AG04450 (cell line): Measurements from ENCODE around the gene CWH43. TPM values are rescaled to one million over a fixed set of nuclear protein-coding genes. Genes with fewer than 3 reads are reported as not detected.
"Not testable (repeated sequence)": the region's sequence is repeated elsewhere in the genome, so short reads cannot be mapped to it uniquely, and the experiment has no call there.

Experiments used
- CTCF ChIA-PET: fragments of 300-600, 350-600 bp; formaldehyde crosslinking; extraction: SDS; loops from one replicate; lab custom pipeline; 2022; ENCODE audit warnings: antibody characterized with exemption, inconsistent platforms; lab: Charles Lee
- POLR2A ChIA-PET: fragments of 350-600 bp; formaldehyde crosslinking; extraction: SDS; loops from one replicate; lab custom pipeline; 2021; ENCODE audit warnings: antibody characterized with exemption, inconsistent platforms; lab: Yijun Ruan, JAX
- DNase-seq: peaks from one replicate; pipeline ENCODE4 v3.0.0-alpha.2; 2011; ENCODE audit warnings: low read depth, low spot score
- H3K27ac ChIP-seq: one replicate; pipeline ENCODE4 v1.5.1; 2012; ENCODE audit warnings: low read depth, low read length, control low read depth
- H3K27me3 ChIP-seq: one replicate; pipeline ENCODE4 v1.6.0; 2012; ENCODE audit warnings: low read length; ENCODE audit not compliant: control insufficient read depth, insufficient read depth
- H3K4me3 ChIP-seq: 2 replicates; pipeline ENCODE4 v1.5.1; 2011; ENCODE audit warnings: mild to moderate bottlenecking, low read depth, low read length, control low read depth
- H3K9me3 ChIP-seq: 2 replicates; pipeline ENCODE4 v1.5.1; 2012; ENCODE audit warnings: low read length; ENCODE audit not compliant: control insufficient read depth, insufficient read depth
- polyA plus RNA-seq: library from polyadenylated mRNA; depleted of rRNA; stranded (reverse); fragments of >200 nt; gene quantifications from 2 replicates; pipeline ENCODE4 v1.2.3, GENCODE V29; 2011; rRNA removed
- small RNA-seq: library from RNA; depleted of rRNA; stranded (forward); fragments of <200 nt; gene quantifications from one replicate; pipeline ENCODE3, GENCODE V24; 2012; ENCODE audit warnings: low read depth; ENCODE audit not compliant: insufficient read length

The CWH43 gene
- polyA plus RNA-seq, 1 experiment = not detected

GRCh38 chr4:49109567-49110166, 123.6 kb downstream of the CWH43 start:
- H3K27ac ChIP-seq, CTCF ChIA-PET, POLR2A ChIA-PET, H3K4me3 ChIP-seq, DNase-seq, H3K27me3 ChIP-seq: not testable (repeated sequence)
- H3K9me3 ChIP-seq = peaks cover 79% of the 10 kb centered on the region

DNA sequence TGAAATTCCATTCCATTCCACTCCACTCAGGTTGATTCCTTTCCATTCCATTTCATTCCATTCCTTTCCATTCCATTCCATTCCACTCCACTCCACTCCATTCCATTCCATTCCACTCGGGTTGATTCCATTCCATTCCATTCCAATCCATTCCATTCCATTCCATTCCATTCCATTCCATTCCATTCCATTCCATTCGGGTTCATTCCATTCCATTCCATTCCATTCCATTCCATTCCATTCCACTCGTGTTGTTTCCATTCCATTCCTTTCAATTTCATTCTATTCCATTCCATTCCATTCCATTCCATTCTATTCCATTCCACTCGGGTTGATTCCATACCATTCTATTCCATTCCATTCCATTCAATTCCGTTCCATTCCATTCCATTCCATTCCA, 124.5 kb downstream of the CWH43 start:
- DNase-seq, H3K27me3 ChIP-seq, CTCF ChIA-PET, POLR2A ChIA-PET, H3K27ac ChIP-seq, H3K4me3 ChIP-seq: not testable (repeated sequence)
- peaks cover 79% of the 10 kb centered on the region for H3K9me3 ChIP-seq

Small RNA genes lying within 50 kb of the gene (small RNA-seq; reads per million reads assigned to genes)
- gene AC020593.1 = not detected

Other genes starting within 250 kb of the CWH43 start
- 18.6 and 28.0 TPM in 2 replicates for gene FRYL, start 206.0 kb upstream of the CWH43 start, polyA plus RNA-seq
- 140 and 176 TPM in 2 replicates for gene OCIAD1, start 155.2 kb upstream of the CWH43 start, polyA plus RNA-seq
- gene OCIAD2, start 79.5 kb upstream of the CWH43 start, polyA plus RNA-seq = 46.4 and 55.0 TPM in 2 replicates